Cardiac muscle cell (in vitro differentiated cells and primary cell): ENCODE results near the gene KMO. TPM values are rescaled to one million over a fixed set of nuclear protein-coding genes. Genes with fewer than 3 reads are reported as not detected.
A peak's percentile ranks its signal among the peaks of the same experiment; 100 is the strongest.

Source experiments
- DNase-seq, 2 donors: peaks; one replicate each; pipeline versions ENCODE4 v3.0.0 to v3.0.0-alpha.2; 2010 to 2017; ENCODE audit warnings: low read depth in 1 of 2, low spot score in 1 of 2
- H3K27ac ChIP-seq: fragments of 200-600 bp; sonication (generic); 2 replicates; pipeline ENCODE4 v1.5.1; 2016
- H3K27me3 ChIP-seq: fragments of 200-600 bp; sonication (generic); 2 replicates; pipeline ENCODE4 v1.6.0; 2016; ENCODE audit warnings: control low read depth
- H3K36me3 ChIP-seq: fragments of 200-600 bp; sonication (generic); 2 replicates; pipeline ENCODE4 v1.5.1; 2016; ENCODE audit warnings: control low read depth
- H3K4me1 ChIP-seq: fragments of 200-600 bp; sonication (generic); 2 replicates; pipeline ENCODE4 v1.8.1; 2017; ENCODE audit warnings: low read depth, mild to moderate bottlenecking, mixed run types
- H3K4me3 ChIP-seq: fragments of 200-600 bp; sonication (generic); 2 replicates; pipeline ENCODE4 v1.5.1; 2016; ENCODE audit warnings: mild to moderate bottlenecking
- H3K9me3 ChIP-seq: fragments of 200-600 bp; sonication (generic); 2 replicates; pipeline ENCODE4 v1.5.1; 2017; ENCODE audit warnings: low read depth, mild to moderate bottlenecking, control low read depth
- polyA plus RNA-seq: library from polyadenylated mRNA; unstranded; fragments of >200 nt; fragmentation: Nextera tagmentation; extraction: Ambion mirVana; gene quantifications from 2 replicates; pipeline ENCODE4 v1.2.1, GENCODE V29; 2016
- total RNA-seq: library from RNA; depleted of rRNA; stranded (reverse); fragments of >200 nt; gene quantifications from 2 replicates; pipeline ENCODE4 v1.2.3, GENCODE V29; 2016
- TF ChIP-seq, protein P1 (sequence below): IDR thresholded peaks from 2 replicates; pipeline ENCODE4 v1.5.1; 2012; ENCODE audit warnings: low read depth, mild to moderate bottlenecking, low read length

KMO gene
- total and polyA plus RNA-seq, 2 experiments from 2014 or later = not detected

DNA sequence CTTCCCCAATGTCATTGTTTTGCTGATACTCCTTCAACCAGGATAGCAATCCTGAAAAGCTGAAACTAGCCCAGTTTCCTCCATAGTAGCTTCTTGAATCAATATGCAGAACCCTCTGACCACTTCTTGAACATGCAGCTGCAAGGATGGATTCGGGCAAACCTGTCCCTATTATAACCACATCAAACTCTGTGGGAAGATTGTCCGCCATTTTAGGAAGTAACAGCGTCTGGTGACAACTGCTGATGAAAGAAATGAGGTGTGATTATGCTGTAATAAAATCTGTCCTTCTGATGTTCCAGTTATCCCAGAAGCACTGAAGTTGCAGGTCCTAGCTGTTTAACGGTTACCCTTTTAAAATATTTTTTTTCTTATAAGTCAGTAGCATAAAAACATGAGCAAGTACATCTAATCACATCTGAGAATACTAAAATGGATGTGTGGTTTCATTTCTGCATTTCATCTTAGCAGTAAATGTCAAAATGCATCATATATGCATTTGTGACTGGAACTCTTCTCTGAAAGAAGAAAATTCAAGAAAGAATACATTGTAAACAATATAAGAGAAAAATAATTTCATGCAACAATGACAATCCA, 103.5 kb downstream of the KMO start:
- Histone ChIP-seq H3K9me3 (no peaks in the 10 kb centered on the region), H3K4me3 (no peak overlapping the region), H3K27me3 (no peaks in the 10 kb centered on the region), H3K27ac (no peak overlapping the region), H3K4me1 (peaks cover 14% of the 10 kb centered on the region), H3K36me3 (no peaks in the 10 kb centered on the region)
- DNase-seq = no peak
- TF ChIP-seq, protein P1, sequence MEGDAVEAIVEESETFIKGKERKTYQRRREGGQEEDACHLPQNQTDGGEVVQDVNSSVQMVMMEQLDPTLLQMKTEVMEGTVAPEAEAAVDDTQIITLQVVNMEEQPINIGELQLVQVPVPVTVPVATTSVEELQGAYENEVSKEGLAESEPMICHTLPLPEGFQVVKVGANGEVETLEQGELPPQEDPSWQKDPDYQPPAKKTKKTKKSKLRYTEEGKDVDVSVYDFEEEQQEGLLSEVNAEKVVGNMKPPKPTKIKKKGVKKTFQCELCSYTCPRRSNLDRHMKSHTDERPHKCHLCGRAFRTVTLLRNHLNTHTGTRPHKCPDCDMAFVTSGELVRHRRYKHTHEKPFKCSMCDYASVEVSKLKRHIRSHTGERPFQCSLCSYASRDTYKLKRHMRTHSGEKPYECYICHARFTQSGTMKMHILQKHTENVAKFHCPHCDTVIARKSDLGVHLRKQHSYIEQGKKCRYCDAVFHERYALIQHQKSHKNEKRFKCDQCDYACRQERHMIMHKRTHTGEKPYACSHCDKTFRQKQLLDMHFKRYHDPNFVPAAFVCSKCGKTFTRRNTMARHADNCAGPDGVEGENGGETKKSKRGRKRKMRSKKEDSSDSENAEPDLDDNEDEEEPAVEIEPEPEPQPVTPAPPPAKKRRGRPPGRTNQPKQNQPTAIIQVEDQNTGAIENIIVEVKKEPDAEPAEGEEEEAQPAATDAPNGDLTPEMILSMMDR = no peak

DNA sequence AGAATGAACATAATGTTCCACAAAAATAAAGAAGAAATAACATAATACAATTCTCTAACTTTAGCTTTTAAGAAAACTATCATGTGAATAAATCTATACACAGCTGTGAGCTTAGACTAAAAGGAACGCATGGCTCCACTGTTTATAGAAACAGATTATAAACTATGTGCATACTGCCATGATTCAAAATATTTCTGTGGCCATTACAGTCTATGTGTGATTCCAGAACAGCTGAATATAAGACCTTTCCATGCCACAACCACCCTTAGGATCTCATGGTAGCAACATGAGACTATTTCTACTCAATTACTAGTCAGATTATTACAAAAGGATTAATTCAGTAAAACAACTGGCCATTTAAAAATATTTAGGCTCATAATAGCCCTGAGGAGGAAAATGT, 104.1 kb downstream of the KMO start:
- DNase-seq = no peak
- Histone ChIP-seq H3K27ac (no peak overlapping the region), H3K9me3 (no peaks in the 10 kb centered on the region), H3K36me3 (no peaks in the 10 kb centered on the region), H3K4me1 (peaks cover 14% of the 10 kb centered on the region), H3K4me3 (no peak overlapping the region), H3K27me3 (no peaks in the 10 kb centered on the region)
- TF ChIP-seq, protein P1 = no peak

DNA sequence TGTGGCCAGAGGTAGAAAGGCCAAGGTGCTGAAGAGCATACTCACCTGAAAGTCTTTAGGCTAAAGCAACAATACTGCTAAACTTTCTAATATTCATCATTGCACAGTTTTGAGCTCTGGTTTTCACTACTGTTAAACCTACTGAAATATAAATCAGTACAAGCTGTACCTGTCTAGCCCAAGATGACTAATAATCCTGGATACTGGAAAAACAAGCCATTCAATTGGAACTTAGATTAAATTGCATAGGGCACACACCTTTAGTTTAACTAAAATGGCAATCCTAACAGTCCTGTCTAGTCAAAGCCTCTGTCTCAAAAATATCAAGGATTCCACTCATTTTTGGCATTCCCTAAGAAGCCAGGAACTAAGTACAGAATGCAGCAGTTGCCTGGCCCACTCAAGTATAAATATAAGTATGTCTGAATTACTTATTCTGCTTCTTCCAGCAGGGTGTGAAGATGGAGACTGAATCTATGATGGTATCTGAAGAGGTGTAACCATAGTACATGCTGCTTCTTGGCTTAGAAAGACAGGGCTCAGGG, 104.9 kb downstream of the KMO start:
- Histone ChIP-seq H3K9me3 (no peaks in the 10 kb centered on the region), H3K4me3 (no peak overlapping the region), H3K27ac (no peak overlapping the region), H3K36me3 (no peaks in the 10 kb centered on the region), H3K27me3 (no peaks in the 10 kb centered on the region), H3K4me1 (peaks cover 14% of the 10 kb centered on the region)
- DNase-seq = peak in 1 of 2 donors; percentile 31
- TF ChIP-seq, protein P1 = no peak

DNA sequence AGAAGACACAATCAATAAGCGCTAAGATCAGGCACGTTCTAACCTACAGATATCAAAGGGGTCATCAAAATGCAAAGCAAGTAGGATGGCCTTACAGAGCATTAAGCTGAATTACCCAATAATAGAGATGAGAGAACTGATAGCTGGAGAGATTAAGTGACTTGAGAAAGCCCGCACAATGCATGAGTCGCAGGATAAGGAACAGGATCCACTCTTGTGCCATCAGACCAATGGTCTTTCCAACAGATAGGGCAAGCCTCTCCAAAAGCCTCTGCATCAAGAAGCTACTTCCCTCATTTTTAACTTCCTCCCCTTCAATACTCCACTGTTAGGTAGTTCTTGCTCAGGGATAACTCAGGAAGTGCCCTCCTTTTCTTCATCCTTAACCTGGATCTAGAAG, 105.4 kb downstream of the KMO start:
- Histone ChIP-seq H3K27me3 (no peaks in the 10 kb centered on the region), H3K4me3 (no peak overlapping the region), H3K4me1 (peaks cover 14% of the 10 kb centered on the region), H3K27ac (no peak overlapping the region), H3K36me3 (no peaks in the 10 kb centered on the region), H3K9me3 (no peaks in the 10 kb centered on the region)
- DNase-seq = no peak
- TF ChIP-seq, protein P1 = no peak

DNA sequence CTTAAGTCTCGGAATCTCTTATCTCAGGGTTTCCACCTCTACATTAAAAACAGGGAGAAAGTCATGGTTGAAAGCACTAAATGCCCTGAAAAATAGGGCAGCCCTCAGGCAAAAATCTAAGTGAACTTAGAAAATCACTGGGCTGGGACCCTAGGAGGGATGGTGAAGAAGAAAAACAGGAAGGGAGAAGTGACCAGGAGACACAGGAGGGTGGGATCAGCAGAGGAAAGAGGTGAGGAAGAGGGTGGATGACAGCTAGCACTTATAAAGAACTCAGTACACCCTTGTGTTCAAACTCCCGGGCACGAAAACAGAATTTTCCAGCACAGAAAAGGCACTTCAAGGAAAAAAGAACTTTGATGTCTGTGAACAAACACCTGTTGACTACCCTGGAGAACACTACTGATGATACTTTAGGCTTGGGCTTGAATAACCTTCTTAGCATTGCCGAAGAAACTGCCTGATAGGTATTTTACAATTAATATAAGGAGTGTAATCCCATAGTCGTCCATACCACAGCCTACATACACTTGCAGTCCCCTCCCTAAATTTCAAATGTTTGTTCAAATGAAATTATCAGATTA, 106.0 kb downstream of the KMO start:
- Histone ChIP-seq H3K36me3 (no peaks in the 10 kb centered on the region), H3K9me3 (no peaks in the 10 kb centered on the region), H3K27me3 (no peaks in the 10 kb centered on the region), H3K4me1 (peaks cover 10% of the 10 kb centered on the region), H3K4me3 (peak overlapping the region; percentile 91), H3K27ac (no peak overlapping the region)
- TF ChIP-seq, protein P1 = no peak
- DNase-seq = no peak
